Large intestine (tissue), 3 donors: ENCODE results near the gene TEAD2. TPM values are rescaled to one million over a fixed set of nuclear protein-coding genes. Genes with fewer than 3 reads are reported as not detected.
A peak's percentile ranks its signal among the peaks of the same experiment; 100 is the strongest.

Source experiments
- DNase-seq, 2 donors: peaks; one replicate each; pipeline versions ENCODE4 v3.0.0 to v3.0.0-alpha.2; 2013
- H3K27ac ChIP-seq: one replicate; pipeline ENCODE4 v1.5.1; 2013; ENCODE audit warnings: low read length
- H3K27me3 ChIP-seq: 2 replicates; pipeline ENCODE4 v1.6.1; 2013; ENCODE audit warnings: low read length; ENCODE audit not compliant: control insufficient read depth, insufficient read depth
- H3K36me3 ChIP-seq: 2 replicates; pipeline ENCODE4 v1.6.1; 2013; ENCODE audit warnings: low read length; ENCODE audit not compliant: control insufficient read depth, insufficient read depth
- H3K4me1 ChIP-seq: one replicate; pipeline ENCODE4 v1.6.1; 2013; ENCODE audit warnings: low read length; ENCODE audit not compliant: control insufficient read depth, insufficient read depth
- H3K4me3 ChIP-seq: one replicate; pipeline ENCODE4 v1.5.1; 2013; ENCODE audit warnings: low read length
- H3K9me3 ChIP-seq: one replicate; pipeline ENCODE4 v1.6.1; 2013; ENCODE audit warnings: mild to moderate bottlenecking, low read depth, low read length, moderate library complexity; ENCODE audit not compliant: control insufficient read depth
- WGBS: methylation state at CpG from one replicate; pipeline ENCODE4 v1.1.5; 2013; ENCODE audit warnings: low lambda C conversion rate; ENCODE audit not compliant: insufficient coverage; 5-methylcytosine and 5-hydroxymethylcytosine counted together
- polyA plus RNA-seq: library from polyadenylated mRNA; unstranded; fragments of 120-200 nt; gene quantifications from one replicate; pipeline ENCODE4 v1.2.1, GENCODE V29; 2013

Gene TEAD2
- polyA plus RNA-seq, 1 donor: 17.2 TPM

GRCh38 chr19:49363268-49364082, 1.3 kb upstream of the TEAD2 start, which contains the start of gene DKKL1:
Gene DKKL1 (plus strand): TSS chr19:49363877. CDS start chr19:49363999, 122 bp downstream.
- peak within 1 kb of the TSS; percentile 81 for H3K4me3 ChIP-seq
- WGBS: 10% methylated on average over 5 of the region's 46 CpGs
- H3K4me1 ChIP-seq: peaks cover 5% of the 10 kb centered on the region
- H3K36me3 ChIP-seq: no peaks in the 10 kb centered on the region
- peaks cover 7% of the 10 kb centered on the region for H3K9me3 ChIP-seq
- peak; percentile 80 to 85 for DNase-seq
- peak within 1 kb of the TSS; percentile 90 for H3K27ac ChIP-seq
- H3K27me3 ChIP-seq: peaks cover 54% of the 10 kb centered on the region

- Histone ChIP-seq H3K4me3 (peak overlapping the region; percentile 81), H3K4me1 (peaks cover 5% of the 10 kb centered on the region), H3K9me3 (peaks cover 7% of the 10 kb centered on the region), H3K27me3 (peaks cover 54% of the 10 kb centered on the region), H3K27ac (peak overlapping the region; percentile 90), H3K36me3 (no peaks in the 10 kb centered on the region)
- DNase-seq: peak in 1 of 2 donors; percentile 30
- WGBS: no CpG with 5 or more reads among the region's 14 CpGs
These were observed 682 bp upstream of the TEAD2 start for GRCh38 chr19:49362929-49363267.

GRCh38 chr19:49361438-49362047, 673 bp downstream of the TEAD2 start:
- H3K9me3 ChIP-seq: peaks cover 7% of the 10 kb centered on the region
- peaks cover 54% of the 10 kb centered on the region for H3K27me3 ChIP-seq
- peak overlapping the region; percentile 90 for H3K27ac ChIP-seq
- DNase-seq: peak; percentile 64
- H3K4me3 ChIP-seq: peak overlapping the region; percentile 81
- WGBS: no CpG with 5 or more reads among the region's 27 CpGs
- peaks cover 5% of the 10 kb centered on the region for H3K36me3 ChIP-seq
- peaks cover 5% of the 10 kb centered on the region for H3K4me1 ChIP-seq

- H3K27me3 ChIP-seq: peaks cover 48% of the 10 kb centered on the region
- H3K4me3 ChIP-seq: no peak overlapping the region
- no peak for DNase-seq
- H3K9me3 ChIP-seq: peaks cover 7% of the 10 kb centered on the region
- peaks cover 5% of the 10 kb centered on the region for H3K4me1 ChIP-seq
- H3K36me3 ChIP-seq: peaks cover 5% of the 10 kb centered on the region
- H3K27ac ChIP-seq: no peak overlapping the region
- WGBS: 60% methylated on average over 3 of the region's 17 CpGs
These were observed 2.1 kb downstream of the TEAD2 start for GRCh38 chr19:49359851-49360820.

- WGBS: no CpG with 5 or more reads among the region's 9 CpGs
- no peak overlapping the region for H3K27ac ChIP-seq
- H3K27me3 ChIP-seq: peaks cover 19% of the 10 kb centered on the region
- peaks cover 7% of the 10 kb centered on the region for H3K36me3 ChIP-seq
- H3K4me1 ChIP-seq: no peaks in the 10 kb centered on the region
- H3K4me3 ChIP-seq: no peak overlapping the region
- no peak for DNase-seq
- H3K9me3 ChIP-seq: peaks cover 2% of the 10 kb centered on the region
These were observed 5.0 kb downstream of the TEAD2 start for GRCh38 chr19:49357186-49357585.

- no peaks in the 10 kb centered on the region for H3K4me1 ChIP-seq
- no peak overlapping the region for H3K27ac ChIP-seq
- peaks cover under 1% of the 10 kb centered on the region for H3K9me3 ChIP-seq
- peaks cover 11% of the 10 kb centered on the region for H3K27me3 ChIP-seq
- peaks cover 8% of the 10 kb centered on the region for H3K36me3 ChIP-seq
- H3K4me3 ChIP-seq: no peak overlapping the region
- DNase-seq: no peak
- 0% methylated on average over 1 of the region's 7 CpGs for WGBS
These were observed 5.8 kb downstream of the TEAD2 start for GRCh38 chr19:49356382-49356781.

GRCh38 chr19:49355909-49356353, 6.3 kb downstream of the TEAD2 start:
- Histone ChIP-seq H3K27ac (no peak overlapping the region), H3K4me3 (no peak overlapping the region), H3K27me3 (peaks cover 7% of the 10 kb centered on the region), H3K9me3 (no peaks in the 10 kb centered on the region), H3K4me1 (no peaks in the 10 kb centered on the region), H3K36me3 (peaks cover 11% of the 10 kb centered on the region)
- 48% methylated on average over 3 of the region's 12 CpGs for WGBS
- DNase-seq: no peak

- DNase-seq: no peak
- Histone ChIP-seq H3K4me1 (no peaks in the 10 kb centered on the region), H3K27me3 (no peaks in the 10 kb centered on the region), H3K27ac (no peak overlapping the region), H3K36me3 (peaks cover 19% of the 10 kb centered on the region), H3K4me3 (no peak overlapping the region), H3K9me3 (no peaks in the 10 kb centered on the region)
- no CpG with 5 or more reads among the region's 2 CpGs for WGBS
These were observed 12.6 kb downstream of the TEAD2 start for GRCh38 chr19:49349567-49349966.

- Histone ChIP-seq H3K27me3 (no peaks in the 10 kb centered on the region), H3K36me3 (peaks cover 19% of the 10 kb centered on the region), H3K27ac (no peak overlapping the region), H3K4me1 (no peaks in the 10 kb centered on the region), H3K9me3 (no peaks in the 10 kb centered on the region), H3K4me3 (no peak overlapping the region)
- DNase-seq: no peak
- WGBS: no CpG with 5 or more reads among the region's 12 CpGs
These were observed 13.7 kb downstream of the TEAD2 start for GRCh38 chr19:49348305-49349189.
